ENCODE measurements around the gene FER1L5. TPM values are rescaled to one million over a fixed set of nuclear protein-coding genes. Genes with fewer than 3 reads are reported as not detected.

FER1L5 gene
- total RNA-seq, 1 experiment from 2014 or later, result 0.91 TPM

GRCh38 chr2:96662360-96662759 lies 19.8 kb downstream of the FER1L5 start:
- no peaks in the 10 kb centered on the region for H4K20me1 ChIP-seq (ENCODE audit: insufficient read depth)
- H3K36me3 ChIP-seq (ENCODE audit: control insufficient read depth in 1 of 2, insufficient read depth in 2 of 2, low read length in 2 of 2), result no peaks in the 10 kb centered on the region
- H3K4me3 ChIP-seq (replicated peaks in 1 of 2; ENCODE audit: low read depth in 1 of 2, low read length in 2 of 2), result no peak overlapping the region
- no peak overlapping the region for H3K9ac ChIP-seq (ENCODE audit: low read length)
- no peak for TF ChIP-seq SIN3A (IDR thresholded peaks at IDR 0.05; ENCODE audit: low read depth)
- no peak for TF ChIP-seq POLR2A (IDR thresholded peaks at IDR 0.05; ENCODE audit: borderline replicate concordance, extremely low read depth, insufficient read depth, insufficient read length)
- TF ChIP-seq TCF7L2 (IDR thresholded peaks at IDR 0.05; ENCODE audit: borderline replicate concordance, extremely low read depth, insufficient read depth, insufficient read length), result no peak
- no peak for TF ChIP-seq ZNF274 (IDR thresholded peaks at IDR 0.05; ENCODE audit: low read depth, low read length)
- TF ChIP-seq SRF (IDR thresholded peaks at IDR 0.05; ENCODE audit: low read depth), result no peak
- no peak for TF ChIP-seq JUND (IDR thresholded peaks at IDR 0.05)
- TF ChIP-seq ATF3 (IDR thresholded peaks at IDR 0.05), result no peak
- TF ChIP-seq CTCF (IDR thresholded peaks at IDR 0.05 in 2 of 3, conservative IDR thresholded peaks at IDR 0.05 in 1 of 3; ENCODE audit: borderline replicate concordance in 1 of 3, insufficient read depth in 1 of 3, low read depth in 2 of 3, low read length in 2 of 3), result no peak
- TF ChIP-seq CBX3 (IDR thresholded peaks at IDR 0.05; ENCODE audit: low read depth), result no peak
- TF ChIP-seq FOSL1 (IDR thresholded peaks at IDR 0.05; ENCODE audit: low read depth), result no peak
- TF ChIP-seq EGR1 (IDR thresholded peaks at IDR 0.05; ENCODE audit: low read depth), result no peak
- no peak for TF ChIP-seq POLR2AphosphoS5 (IDR thresholded peaks at IDR 0.05; ENCODE audit: low read depth, low read length)
- TF ChIP-seq REST (IDR thresholded peaks at IDR 0.05; ENCODE audit: low read depth), result no peak
- no peak for TF ChIP-seq YY1 (IDR thresholded peaks at IDR 0.05; ENCODE audit: extremely low read depth, insufficient replicate concordance, low read depth, low read length)
- no peak for TF ChIP-seq RAD21 (IDR thresholded peaks at IDR 0.05; ENCODE audit: low read depth)
- no peak for TF ChIP-seq CEBPB (IDR thresholded peaks at IDR 0.05; ENCODE audit: low read depth)
- ChIA-PET RAD21 (ENCODE audit: low non-redundant PET in 1 of 2, low total read pairs in 2 of 2, uncharacterized antibody in 2 of 2, unreplicated experiment in 2 of 2) (no interaction called here), CTCF (no interaction called here), POLR2A (no interaction called here)
- H3K9me3 ChIP-seq (ENCODE audit: control insufficient read depth in 1 of 2, insufficient read depth in 1 of 2, low read depth in 1 of 2, low read length in 2 of 2), result 0 out of 4 replicates have a peak, but pooled peaks cover 0 to 4% of the 10 kb centered on the region in 2 experiments
- intact Hi-C loops (cut with micrococcal nuclease), result no loop called here
- H3K9me2 ChIP-seq (ENCODE audit: insufficient read depth), result no peaks in the 10 kb centered on the region
- BruUV-seq (replicated peaks), result no TSS peak
- ATAC-seq (no peak), DNase-seq (ENCODE audit: low read depth, low spot score) (no peak)
- H3K4me1 ChIP-seq (ENCODE audit: control insufficient read depth in 1 of 2, insufficient read depth in 2 of 2, low read length in 2 of 2), result peaks cover 11 to 12% of the 10 kb centered on the region in 2 experiments
- H2AFZ ChIP-seq (ENCODE audit: low read depth, low read length, poor library complexity, severe bottlenecking), result no peak overlapping the region
- no peak overlapping the region for H3K4me2 ChIP-seq (ENCODE audit: low read length)
- no peak overlapping the region for H3K27ac ChIP-seq (ENCODE audit: low read depth, low read length)
- H3K27me3 ChIP-seq (ENCODE audit: insufficient read depth, low read length), result no peaks in the 10 kb centered on the region
- no peaks in the 10 kb centered on the region for H3K79me2 ChIP-seq (ENCODE audit: insufficient read depth, low read length)
